Prostate gland (tissue), 2 donors: ENCODE measurements around the gene RNF41. TPM values are rescaled to one million over a fixed set of nuclear protein-coding genes. Genes with fewer than 3 reads are reported as not detected.

Experiments
- DNase-seq: peaks from one replicate; pipeline ENCODE4 v3.0.0-alpha.2; 2019; ENCODE audit warnings: low spot score
- H3K27ac ChIP-seq, 2 donors: fragments of 200-600 bp; sonication (generic); 2 replicates each; pipeline ENCODE4 v1.5.1; 2017 to 2019
- H3K27me3 ChIP-seq: fragments of 200-600 bp; sonication (generic); replicated peaks from 2 replicates; pipeline ENCODE4 v1.5.1; 2019; ENCODE audit not compliant: insufficient read depth
- H3K36me3 ChIP-seq, 2 donors: fragments of 200-600 bp; sonication (generic); 1 replicate in 1 of 2; 2 replicates in 1 of 2; pipeline versions ENCODE4 v1.5.1 to v1.8.1; 2017 to 2019
- H3K4me1 ChIP-seq: fragments of 200-600 bp; sonication (generic); replicated peaks from 2 replicates; pipeline ENCODE4 v1.5.1; 2019
- H3K4me3 ChIP-seq, 2 donors: fragments of 200-600 bp; sonication (generic); 2 replicates each; pipeline ENCODE4 v1.5.1; 2017 to 2019
- H3K9me3 ChIP-seq: fragments of 200-600 bp; sonication (generic); 2 replicates; pipeline ENCODE4 v1.5.1; 2017
- POLR2A ChIP-seq: fragments of 450-650 bp; IDR thresholded peaks from one replicate; pipeline ENCODE4 v1.6.1; 2016; ENCODE audit warnings: antibody characterized with exemption, mild to moderate bottlenecking
- POLR2AphosphoS5 ChIP-seq: sonication (generic); formaldehyde crosslinking; IDR thresholded peaks from one replicate; pipeline ENCODE4 v1.6.1; 2017; ENCODE audit warnings: antibody characterized with exemption
- WGBS: methylation state at CpG from one replicate; pipeline ENCODE4 v1.1.5; 2018; 5-methylcytosine and 5-hydroxymethylcytosine counted together
- intact Hi-C: fragments of 100-400 bp; cut with DNase I; formaldehyde crosslinking; loops from one replicate; pipeline ENCODE4 v1.14.2; 2022
- total RNA-seq, 2 donors: library from RNA; depleted of rRNA; stranded (reverse); fragments of >200 nt; gene quantifications; one replicate each; pipeline ENCODE4 v1.1.0, GENCODE V29; 2016
- TF ChIP-seq, protein P1 (sequence below), 4 experiments: fragments of 200-600 bp in 2 of 4; fragments of 450-650 bp in 2 of 4; sonication (generic) in 2 of 4; IDR thresholded peaks; 1 replicate in 3 of 4; 2 replicates in 1 of 4; pipeline ENCODE4 v1.5.1; 2016 to 2019; ENCODE audit warnings: antibody characterized with exemption in 4 of 4, mild to moderate bottlenecking in 2 of 4, moderate library complexity in 2 of 4

Gene RNF41
- total RNA-seq, 2 donors from 2014 or later, result 74.4 to 90.4 TPM

DNA sequence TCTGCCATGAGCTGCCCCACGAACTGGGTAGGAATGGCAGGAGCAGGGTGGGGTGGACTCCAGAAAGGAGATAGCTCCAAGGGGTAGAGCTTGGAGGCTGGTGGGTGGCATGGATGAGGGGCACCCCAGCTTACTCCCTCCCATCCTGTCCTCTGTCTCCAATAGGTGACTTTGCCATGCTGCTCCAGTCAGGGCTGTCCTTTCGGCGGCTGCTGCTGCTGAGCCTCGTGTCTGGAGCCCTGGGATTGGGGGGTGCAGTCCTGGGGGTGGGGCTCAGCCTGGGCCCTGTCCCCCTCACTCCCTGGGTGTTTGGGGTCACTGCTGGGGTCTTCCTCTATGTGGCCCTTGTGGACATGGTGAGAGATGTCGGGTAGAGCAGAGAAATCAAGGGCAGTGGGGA, 15.3 kb upstream of the RNF41 start:
- no peaks in the 10 kb centered on the region for H3K4me1 ChIP-seq
- H3K9me3 ChIP-seq, result no peaks in the 10 kb centered on the region
- intact Hi-C loops, result no loop called here
- TF ChIP-seq POLR2A, result no peak
- TF ChIP-seq POLR2AphosphoS5, result no peak
- TF ChIP-seq, protein P1, sequence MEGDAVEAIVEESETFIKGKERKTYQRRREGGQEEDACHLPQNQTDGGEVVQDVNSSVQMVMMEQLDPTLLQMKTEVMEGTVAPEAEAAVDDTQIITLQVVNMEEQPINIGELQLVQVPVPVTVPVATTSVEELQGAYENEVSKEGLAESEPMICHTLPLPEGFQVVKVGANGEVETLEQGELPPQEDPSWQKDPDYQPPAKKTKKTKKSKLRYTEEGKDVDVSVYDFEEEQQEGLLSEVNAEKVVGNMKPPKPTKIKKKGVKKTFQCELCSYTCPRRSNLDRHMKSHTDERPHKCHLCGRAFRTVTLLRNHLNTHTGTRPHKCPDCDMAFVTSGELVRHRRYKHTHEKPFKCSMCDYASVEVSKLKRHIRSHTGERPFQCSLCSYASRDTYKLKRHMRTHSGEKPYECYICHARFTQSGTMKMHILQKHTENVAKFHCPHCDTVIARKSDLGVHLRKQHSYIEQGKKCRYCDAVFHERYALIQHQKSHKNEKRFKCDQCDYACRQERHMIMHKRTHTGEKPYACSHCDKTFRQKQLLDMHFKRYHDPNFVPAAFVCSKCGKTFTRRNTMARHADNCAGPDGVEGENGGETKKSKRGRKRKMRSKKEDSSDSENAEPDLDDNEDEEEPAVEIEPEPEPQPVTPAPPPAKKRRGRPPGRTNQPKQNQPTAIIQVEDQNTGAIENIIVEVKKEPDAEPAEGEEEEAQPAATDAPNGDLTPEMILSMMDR (IDR thresholded peaks at IDR 0.05), result no peak
- H3K27ac ChIP-seq, result no peak overlapping the region
- 56% methylated on average over 5 of the region's 5 CpGs for WGBS
- H3K36me3 ChIP-seq, result no peaks in the 10 kb centered on the region
- H3K4me3 ChIP-seq, result no peak overlapping the region
- no peaks in the 10 kb centered on the region for H3K27me3 ChIP-seq
- no peak for DNase-seq

DNA sequence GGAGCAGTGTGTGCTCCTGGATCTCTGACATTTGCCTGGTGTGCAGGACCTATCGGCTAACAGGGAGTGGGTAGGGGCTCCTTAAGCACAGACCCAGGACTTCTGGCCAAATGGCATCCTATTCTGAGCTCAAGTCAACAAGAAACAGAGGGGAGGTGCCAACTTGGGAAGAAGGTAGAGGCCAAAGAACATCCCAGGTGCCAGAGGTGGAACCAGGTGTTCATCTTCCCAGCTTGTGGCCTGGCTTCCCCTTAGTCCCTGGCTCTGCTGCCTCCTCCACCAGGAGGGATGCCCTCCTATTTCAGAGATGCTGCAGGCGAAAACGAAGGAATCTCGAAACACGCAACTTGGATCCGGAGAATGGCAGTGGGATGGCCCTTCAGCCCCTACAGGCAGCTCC, 14.4 kb upstream of the RNF41 start:
- intact Hi-C loops, result no loop called here
- H3K36me3 ChIP-seq, result no peaks in the 10 kb centered on the region
- H3K27ac ChIP-seq, result no peak overlapping the region
- H3K4me3 ChIP-seq, result no peak overlapping the region
- no peaks in the 10 kb centered on the region for H3K9me3 ChIP-seq
- no peak for DNase-seq
- WGBS, result 92% methylated on average over 6 of the region's 6 CpGs
- no peaks in the 10 kb centered on the region for H3K27me3 ChIP-seq
- TF ChIP-seq, protein P1 (IDR thresholded peaks at IDR 0.05), result no peak
- no peak for TF ChIP-seq POLR2A
- TF ChIP-seq POLR2AphosphoS5, result no peak
- no peaks in the 10 kb centered on the region for H3K4me1 ChIP-seq

DNA sequence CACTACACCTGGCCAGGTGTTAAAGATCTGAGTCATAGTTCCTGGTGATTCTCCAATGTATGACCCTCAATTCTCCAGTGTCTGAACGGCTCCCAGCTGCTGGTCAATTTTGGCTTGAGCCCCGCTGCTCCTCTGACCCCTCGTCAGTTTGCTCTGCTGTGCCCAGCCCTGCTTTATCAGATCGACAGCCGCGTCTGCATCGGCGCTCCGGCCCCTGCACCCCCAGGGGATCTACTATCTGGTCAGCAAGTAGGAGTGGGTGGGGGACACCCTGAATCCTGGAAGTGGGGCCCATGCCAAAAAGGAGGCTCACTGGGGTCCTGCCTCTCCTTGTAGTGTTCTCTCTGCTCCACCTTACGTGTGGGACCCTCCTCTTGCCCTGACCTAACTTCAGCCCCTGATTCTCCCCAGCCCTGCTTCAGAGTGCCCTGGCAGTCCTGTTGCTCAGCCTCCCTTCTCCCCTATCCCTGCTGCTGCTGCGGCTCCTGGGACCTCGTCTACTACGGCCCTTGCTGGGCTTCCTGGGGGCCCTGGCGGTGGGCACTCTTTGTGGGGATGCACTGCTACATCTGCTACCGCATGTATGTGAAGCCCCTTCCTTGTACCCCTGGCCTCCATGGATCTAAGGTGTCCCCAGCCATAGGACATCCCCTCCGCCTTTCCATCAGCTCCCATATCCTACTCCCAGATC, 13.2 kb upstream of the RNF41 start:
- DNase-seq, result no peak
- no peaks in the 10 kb centered on the region for H3K9me3 ChIP-seq
- H3K36me3 ChIP-seq, result no peaks in the 10 kb centered on the region
- H3K4me1 ChIP-seq, result no peaks in the 10 kb centered on the region
- WGBS, result 71% methylated on average over 16 of the region's 16 CpGs
- no peak overlapping the region for H3K27ac ChIP-seq
- no peak overlapping the region for H3K4me3 ChIP-seq
- TF ChIP-seq, protein P1 (IDR thresholded peaks at IDR 0.05), result no peak
- TF ChIP-seq POLR2AphosphoS5 (no peak), POLR2A (no peak)
- intact Hi-C loops, result no loop called here
- no peaks in the 10 kb centered on the region for H3K27me3 ChIP-seq

DNA sequence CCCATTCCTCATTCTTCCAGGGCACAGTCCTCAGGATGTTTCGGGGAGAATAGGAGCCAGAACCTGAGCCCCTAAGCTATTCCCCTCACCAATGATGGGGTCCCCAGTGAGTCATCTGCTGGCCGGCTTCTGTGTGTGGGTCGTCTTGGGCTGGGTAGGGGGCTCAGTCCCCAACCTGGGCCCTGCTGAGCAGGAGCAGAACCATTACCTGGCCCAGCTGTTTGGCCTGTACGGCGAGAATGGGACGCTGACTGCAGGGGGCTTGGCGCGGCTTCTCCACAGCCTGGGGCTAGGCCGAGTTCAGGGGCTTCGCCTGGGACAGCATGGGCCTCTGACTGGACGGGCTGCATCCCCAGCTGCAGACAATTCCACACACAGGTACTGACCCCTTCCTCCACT, 9.5 kb upstream of the RNF41 start:
- H3K9me3 ChIP-seq, result no peaks in the 10 kb centered on the region
- no peaks in the 10 kb centered on the region for H3K4me1 ChIP-seq
- H3K27me3 ChIP-seq, result no peaks in the 10 kb centered on the region
- TF ChIP-seq POLR2A (no peak), POLR2AphosphoS5 (no peak)
- TF ChIP-seq, protein P1 (IDR thresholded peaks at IDR 0.05), result no peak
- intact Hi-C loops, result no loop called here
- H3K36me3 ChIP-seq, result no peaks in the 10 kb centered on the region
- no peak overlapping the region for H3K4me3 ChIP-seq
- DNase-seq, result no peak
- WGBS, result 89% methylated on average over 10 of the region's 11 CpGs
- no peak overlapping the region for H3K27ac ChIP-seq
